ENCODE results near the gene ENKUR. TPM values are rescaled to one million over a fixed set of nuclear protein-coding genes. Genes with fewer than 3 reads are reported as not detected.

The ENKUR gene, protein sequence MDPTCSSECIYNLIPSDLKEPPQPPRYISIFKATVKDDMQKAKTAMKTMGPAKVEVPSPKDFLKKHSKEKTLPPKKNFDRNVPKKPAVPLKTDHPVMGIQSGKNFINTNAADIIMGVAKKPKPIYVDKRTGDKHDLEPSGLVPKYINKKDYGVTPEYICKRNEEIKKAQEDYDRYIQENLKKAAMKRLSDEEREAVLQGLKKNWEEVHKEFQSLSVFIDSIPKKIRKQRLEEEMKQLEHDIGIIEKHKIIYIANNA
- 0.23 TPM in 1 of 2 replicates, not detected in the other for total RNA-seq (ENCODE audit: low replicate concordance)

DNA sequence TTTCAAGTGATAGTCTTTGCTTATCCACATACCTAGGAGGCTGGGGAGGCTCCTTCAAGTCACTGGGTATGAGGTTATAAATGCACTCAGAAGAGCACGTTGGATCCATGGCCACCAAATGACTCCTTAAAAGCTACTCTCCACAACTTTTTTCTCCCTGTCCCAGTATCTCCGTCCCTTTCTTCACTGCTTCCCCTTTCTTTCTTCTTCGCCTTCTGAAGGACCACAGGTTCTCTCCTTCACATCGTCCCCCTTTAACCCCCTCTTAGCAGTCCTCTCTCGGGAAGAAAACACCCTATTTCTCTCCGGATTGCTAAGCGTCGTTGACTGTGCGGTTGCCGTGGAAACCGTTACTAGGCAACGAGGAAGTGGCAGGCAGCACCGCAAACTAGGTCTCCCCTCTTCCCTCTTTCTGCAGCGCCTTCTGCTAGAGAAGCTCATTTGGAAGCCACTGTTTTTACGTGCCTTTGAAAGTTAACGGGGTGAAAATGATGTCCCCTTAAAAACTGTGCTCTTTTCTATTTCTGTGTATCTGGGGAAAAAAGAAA, at the start of gene ENKUR:
ENKUR (minus strand) TSS at position 331 of the 548 bp plus-strand sequence; CDS start at position 109, 222 bp downstream.

DNA sequence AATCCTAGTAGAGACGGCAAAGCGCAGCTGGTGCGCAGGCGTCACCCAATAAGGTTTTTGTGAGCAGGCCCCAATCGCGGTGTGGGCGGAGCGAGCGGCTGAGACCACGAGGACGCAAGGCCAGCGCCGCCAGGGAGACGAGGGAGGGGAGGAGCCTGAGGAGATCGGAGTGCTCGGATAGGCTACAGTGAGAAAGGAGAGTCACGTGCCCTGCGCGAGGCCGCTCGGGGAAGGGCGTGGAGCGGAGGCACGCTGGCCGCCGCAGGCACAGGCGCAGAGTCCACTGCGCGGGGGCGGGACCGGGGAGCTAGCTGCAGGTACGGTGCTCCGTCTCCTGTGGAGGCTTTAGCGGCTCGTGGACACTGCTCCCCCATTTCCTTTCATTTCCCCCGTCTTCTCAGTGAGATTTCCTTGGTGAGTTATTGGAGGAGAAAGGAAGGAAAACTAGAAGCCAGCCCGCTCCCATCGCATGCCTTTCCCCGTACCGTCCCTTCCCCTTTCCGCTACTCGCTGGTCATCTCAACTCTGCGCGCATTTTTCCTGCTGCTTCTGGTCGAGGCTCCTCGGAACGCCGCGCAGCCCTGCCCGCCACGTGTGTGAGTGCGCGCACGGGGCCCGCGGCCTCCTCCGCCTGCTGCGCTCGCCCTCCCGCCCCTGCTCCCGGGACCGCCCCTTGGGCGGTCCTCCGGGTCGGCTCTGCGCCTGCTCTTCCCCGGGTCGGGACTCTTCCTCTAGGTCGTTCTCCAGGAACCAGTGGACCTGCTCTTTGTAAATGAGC, 607 bp upstream of the ENKUR start, which contains the start of gene THNSL1:
THNSL1 (plus strand) TSS at position 237 of the 778 bp plus-strand sequence. CDS start 6,612 bp downstream, outside the sequence.

DNA sequence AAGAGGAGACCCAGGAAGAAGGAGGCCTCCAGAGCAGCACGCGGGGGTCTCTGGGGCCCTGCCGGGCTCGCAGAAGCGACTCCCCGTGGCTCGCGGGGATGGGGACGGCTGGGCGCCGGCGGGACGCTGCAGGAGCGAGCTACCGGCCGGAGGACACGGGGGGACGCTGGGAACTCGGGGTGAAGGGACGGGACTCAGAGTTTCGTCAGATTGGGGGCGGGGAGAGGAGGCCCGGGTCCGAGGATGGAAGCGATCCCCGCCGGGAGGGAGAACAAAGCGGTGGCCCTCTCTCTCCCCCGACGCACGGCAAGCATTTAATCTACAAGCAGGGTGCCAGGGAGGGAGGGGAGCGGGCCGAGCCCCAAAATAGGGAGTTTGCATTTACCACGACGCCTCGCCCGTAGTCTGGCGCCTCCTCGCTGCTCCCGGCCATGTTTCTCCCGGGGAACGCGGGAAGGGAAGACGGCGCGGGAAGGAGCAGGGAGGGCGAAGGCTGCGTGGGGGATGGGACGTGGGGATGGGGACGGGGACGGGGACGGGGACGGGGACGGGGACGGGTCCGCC, 63.7 kb downstream of the ENKUR start, which contains the start of gene PRTFDC1:
PRTFDC1 (minus strand) TSS at position 464 of the 564 bp plus-strand sequence; CDS start at position 433, 31 bp downstream.

Other genes with a start within 250 kb of the ENKUR start
- gene PRTFDC1, start 63.6 kb downstream of the ENKUR start, total RNA-seq (ENCODE audit: low replicate concordance) = 12.6 and 40.1 TPM in 2 replicates
- gene THNSL1, start 454 bp upstream of the ENKUR start, total RNA-seq (ENCODE audit: low replicate concordance) = 1.9 and 3.5 TPM in 2 replicates
- gene GPR158, start 158.8 kb upstream of the ENKUR start, total RNA-seq (ENCODE audit: low replicate concordance) = 0.23 and 0.68 TPM in 2 replicates

All from smooth muscle cell of the coronary artery (primary cell).